ENCODE results near the gene STON1. TPM values are rescaled to one million over a fixed set of nuclear protein-coding genes. Genes with fewer than 3 reads are reported as not detected.

The STON1 gene
- total and polyA plus RNA-seq, 2 of the 8 experiments (the other 6 are each of a cell fraction or from before 2014, with no cell fraction given) = 5.0 to 10.1 TPM

- TF ChIP-seq CHD7 (IDR thresholded peaks at IDR 0.05; ENCODE audit: insufficient replicate concordance, low read length) (no peak), KDM5A (IDR thresholded peaks at IDR 0.05; ENCODE audit: low read length) (no peak), CEBPB (IDR thresholded peaks at IDR 0.05; ENCODE audit: low read depth, low read length) (no peak), SP1 (IDR thresholded peaks at IDR 0.05; ENCODE audit: low read depth, low read length) (no peak)
These were observed 33.1 kb upstream of the STON1 start (continued) for GRCh38 chr2:48496849-48497248.
